GM12891 (cell line): Measurements from ENCODE around the gene SLC18A3.

Source experiments
- POLR2A ChIP-seq: IDR thresholded peaks from 2 replicates; pipeline ENCODE4 v1.6.1; 2011; ENCODE audit warnings: low read depth, low read length, control low read depth
- POLR2AphosphoS5 ChIP-seq: IDR thresholded peaks from 2 replicates; pipeline ENCODE4 v1.6.1; 2011; ENCODE audit warnings: low read depth, low read length, control low read depth
- TAF1 ChIP-seq: IDR thresholded peaks from 2 replicates; pipeline ENCODE4 v1.6.1; 2011; ENCODE audit warnings: low read depth, low read length, control low read depth

DNA sequence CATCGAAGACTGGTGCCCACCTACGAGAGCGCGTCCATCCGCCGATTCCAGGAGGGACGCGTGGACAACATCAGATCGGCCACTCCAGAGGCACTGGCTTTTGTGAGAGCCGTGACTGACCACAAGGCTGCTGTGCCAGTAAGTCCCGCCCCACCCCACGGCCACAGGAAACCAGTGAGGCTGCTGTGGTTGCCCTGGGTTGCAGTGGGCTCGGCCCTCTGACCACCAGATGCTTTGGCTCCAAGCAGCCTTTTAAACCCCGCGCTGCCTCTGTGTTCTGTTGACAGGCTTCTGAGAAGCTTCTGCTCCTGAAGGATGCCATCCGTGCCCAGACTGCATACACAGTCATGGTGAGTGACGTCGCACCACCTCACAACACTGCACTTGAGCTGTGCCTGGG is 45.0 kb downstream of the SLC18A3 start:
- no peak for TF ChIP-seq POLR2A
- TF ChIP-seq POLR2AphosphoS5, result no peak
- TF ChIP-seq TAF1, result no peak
